Skeletal muscle satellite cell (primary cell): ENCODE results near the gene DUSP9. TPM values are rescaled to one million over a fixed set of nuclear protein-coding genes. Genes with fewer than 3 reads are reported as not detected.

Experiments
- small RNA-seq: library from RNA; depleted of rRNA; stranded (forward); fragments of <200 nt; gene quantifications from one replicate; pipeline ENCODE3, GENCODE V24; 2012

DUSP9 gene

Small RNA genes within 50 kb of the gene (small RNA-seq; reads per million reads assigned to genes)
- not detected for gene RN7SL687P
